ENCODE data around the gene PLEKHM3.

GRCh38 chr2:208057108-208057507 is 31.8 kb upstream of the PLEKHM3 start:
- TF ChIP-seq NR3C1 (IDR thresholded peaks at IDR 0.05) (no peak), CTCF (IDR thresholded peaks at IDR 0.05) (no peak), REST (IDR thresholded peaks at IDR 0.05) (no peak), RCOR1 (IDR thresholded peaks at IDR 0.05; ENCODE audit: low read depth, low read length) (no peak), TP53 (CRISPR knock-in tag; IDR thresholded peaks at IDR 0.05) (no peak), ZFP36 (IDR thresholded peaks at IDR 0.05; ENCODE audit: borderline replicate concordance, partially characterized antibody) (no peak), EP300 (IDR thresholded peaks at IDR 0.05) (no peak)

Data from A549 (cell line).